GM21528 (cell line): Measurements from ENCODE around the gene B4GALT1.

Experiments used
- ATAC-seq: cut with Tn5 transposase; IDR thresholded peaks from one replicate; pipeline ENCODE4 v1.9.1; 2021; ENCODE audit warnings: mild to moderate bottlenecking, moderate library complexity; ENCODE audit not compliant: unreplicated experiment, low FRiP score

The B4GALT1 gene

GRCh38 chr9:33167084-33167971 is at the start of gene B4GALT1:
B4GALT1 (minus strand) TSS chr9:33167336; CDS start chr9:33167169, 167 bp downstream.
- ATAC-seq: peak; percentile 57

- ATAC-seq: no peak
Measured at GRCh38 chr9:33211695-33212393, 44.7 kb upstream of the B4GALT1 start.

GRCh38 chr9:33210006-33210715 is 43.0 kb upstream of the B4GALT1 start:
- ATAC-seq: no peak

GRCh38 chr9:33209394-33209793 is 42.3 kb upstream of the B4GALT1 start:
- no peak for ATAC-seq

GRCh38 chr9:33202552-33203201 is 35.5 kb upstream of the B4GALT1 start:
- ATAC-seq: peak; percentile 99

- ATAC-seq: peak; percentile 61
Measured at GRCh38 chr9:33202018-33202417, 34.9 kb upstream of the B4GALT1 start.

GRCh38 chr9:33198165-33198564 is 31.0 kb upstream of the B4GALT1 start:
- ATAC-seq: no peak

- ATAC-seq: no peak
Measured at GRCh38 chr9:33197279-33198152, 30.4 kb upstream of the B4GALT1 start.

GRCh38 chr9:33196736-33197135 is 29.6 kb upstream of the B4GALT1 start:
- no peak for ATAC-seq

GRCh38 chr9:33193818-33194217 is 26.7 kb upstream of the B4GALT1 start:
- ATAC-seq: no peak

- ATAC-seq: no peak
Measured at GRCh38 chr9:33192493-33193255, 25.5 kb upstream of the B4GALT1 start.

GRCh38 chr9:33190021-33190705 is 23.0 kb upstream of the B4GALT1 start:
- no peak for ATAC-seq

GRCh38 chr9:33189331-33189791 is 22.2 kb upstream of the B4GALT1 start:
- ATAC-seq: no peak

GRCh38 chr9:33188711-33189110 is 21.6 kb upstream of the B4GALT1 start:
- no peak for ATAC-seq

- no peak for ATAC-seq
Measured at GRCh38 chr9:33187519-33188218, 20.5 kb upstream of the B4GALT1 start.

- ATAC-seq: no peak
Measured at GRCh38 chr9:33186457-33187168, 19.5 kb upstream of the B4GALT1 start.

GRCh38 chr9:33185858-33186257 is 18.7 kb upstream of the B4GALT1 start:
- ATAC-seq: no peak
